DMS114 treated with DMSO at 0.1 percent for 48 hours (cell line): Measurements from ENCODE around the gene NDC80.
A peak's percentile ranks its signal among the peaks of the same experiment; 100 is the strongest.

Experiments
- DNase-seq: peaks from one replicate; lab custom pipeline; 2025; ENCODE audit not compliant: unreplicated experiment; lab: John Stamatoyannopoulos, UW

NDC80 gene

GRCh38 chr18:2557536-2557935, 13.8 kb upstream of the NDC80 start:
- DNase-seq = no peak

GRCh38 chr18:2559249-2559648, 12.1 kb upstream of the NDC80 start:
- DNase-seq = no peak

- no peak for DNase-seq
Observed at GRCh38 chr18:2564373-2564772, 7.0 kb upstream of the NDC80 start.

GRCh38 chr18:2568129-2568528, 3.2 kb upstream of the NDC80 start:
- DNase-seq = no peak

GRCh38 chr18:2568605-2569004, 2.8 kb upstream of the NDC80 start:
- DNase-seq = no peak

GRCh38 chr18:2569338-2570207, 1.8 kb upstream of the NDC80 start:
- no peak for DNase-seq

GRCh38 chr18:2570772-2571199, 571 bp upstream of the NDC80 start:
- DNase-seq = no peak

GRCh38 chr18:2572171-2572569, 813 bp downstream of the NDC80 start:
- DNase-seq = no peak

GRCh38 chr18:2572892-2573291, 1.5 kb downstream of the NDC80 start:
- no peak for DNase-seq

GRCh38 chr18:2573408-2573807, 2.1 kb downstream of the NDC80 start:
- peak; percentile 8 for DNase-seq

- no peak for DNase-seq
Observed at GRCh38 chr18:2587788-2588187, 16.4 kb downstream of the NDC80 start.

GRCh38 chr18:2588666-2589344, 17.4 kb downstream of the NDC80 start:
- DNase-seq = no peak

GRCh38 chr18:2589345-2590068, 18.1 kb downstream of the NDC80 start:
- no peak for DNase-seq

- DNase-seq = no peak
Observed at GRCh38 chr18:2590303-2590702, 18.9 kb downstream of the NDC80 start.

- DNase-seq = no peak
Observed at GRCh38 chr18:2597639-2598038, 26.3 kb downstream of the NDC80 start.

GRCh38 chr18:2602844-2603243, 31.5 kb downstream of the NDC80 start:
- no peak for DNase-seq

- no peak for DNase-seq
Observed at GRCh38 chr18:2606335-2606734, 35.0 kb downstream of the NDC80 start.

- no peak for DNase-seq
Observed at GRCh38 chr18:2609604-2610003, 38.2 kb downstream of the NDC80 start.

GRCh38 chr18:2610549-2610948, 39.2 kb downstream of the NDC80 start:
- DNase-seq = no peak

GRCh38 chr18:2612996-2613395, 41.6 kb downstream of the NDC80 start:
- no peak for DNase-seq

- no peak for DNase-seq
Observed at GRCh38 chr18:2617401-2617998, 46.1 kb downstream of the NDC80 start.
